Measurements from ENCODE around the gene CSNK1D.

GRCh38 chr17:82235056-82235774, 38.3 kb downstream of the CSNK1D start:
- TF ChIP-seq CTCF (tag by site-specific recombination; IDR thresholded peaks at IDR 0.05), result no peak
- TF ChIP-seq ZNF184 (tag by site-specific recombination; IDR thresholded peaks at IDR 0.05), result no peak
- no peak for TF ChIP-seq ZNF596 (tag by site-specific recombination; IDR thresholded peaks at IDR 0.05)
- no peak for TF ChIP-seq ZNF146 (tag by site-specific recombination; IDR thresholded peaks at IDR 0.05)
- no peak for TF ChIP-seq ZNF211 (tag by site-specific recombination; IDR thresholded peaks at IDR 0.05; ENCODE audit: low read depth)
- no peak for TF ChIP-seq ZNF274 (IDR thresholded peaks at IDR 0.05; ENCODE audit: low read length)
- TF ChIP-seq ZNF274 (tag by site-specific recombination; IDR thresholded peaks at IDR 0.05; ENCODE audit: borderline replicate concordance), result no peak
